Posterior vena cava (tissue), 2 donors: ENCODE results near the gene MITF. TPM values are rescaled to one million over a fixed set of nuclear protein-coding genes. Genes with fewer than 3 reads are reported as not detected.
"Not testable (repeated sequence)": the region's sequence is repeated elsewhere in the genome, so short reads cannot be mapped to it uniquely, and the experiment has no call there.

Source experiments
- DNase-seq: peaks from one replicate; pipeline ENCODE4 v3.0.0-alpha.2; 2020; ENCODE audit warnings: low spot score
- intact Hi-C, 2 donors: fragments of 100-400 bp; cut with DNase I; formaldehyde crosslinking; loops; one replicate each; pipeline versions ENCODE4 v1.14.1 to v1.14.2; 2022 to 2023
- total RNA-seq, 2 donors: library from RNA; stranded (reverse); fragmentation: NEBNext Ultra II Directional; extraction: Animal tissue kit (Norgen Biotek cat#: 25700); gene quantifications; one replicate each; pipeline ENCODE4 v1.2.1, GENCODE V29; 2021
- donor health status: DM: yes; HTN: yes; CAD: no.
- donor health status: DM: yes; HTN: yes; CAD: no.

Gene MITF
- total RNA-seq, 2 donors from 2014 or later, result 25.9 to 61.4 TPM

- intact Hi-C loops, result no loop called here
These were observed 141.8 kb downstream of the MITF start for GRCh38 chr3:69881051-69881450.

GRCh38 chr3:69881756-69882428 is 142.6 kb downstream of the MITF start:
- DNase-seq, result no peak
- intact Hi-C loops, result no loop called here

More at GRCh38 chr3:69881051-69881450, 141.8 kb downstream of the MITF start:
- DNase-seq, result no peak

- intact Hi-C loops, result no loop called here
- no peak for DNase-seq
These were observed 143.3 kb downstream of the MITF start for GRCh38 chr3:69882560-69882959.

- intact Hi-C loops, result no loop called here
- DNase-seq, result no peak
These were observed 149.0 kb downstream of the MITF start for GRCh38 chr3:69888040-69888942.

GRCh38 chr3:69888943-69889315 is 149.7 kb downstream of the MITF start:
- no peak for DNase-seq
- intact Hi-C loops, result no loop called here

- intact Hi-C loops, result no loop called here
- DNase-seq, result no peak
These were observed 150.8 kb downstream of the MITF start for GRCh38 chr3:69890084-69890483.

- intact Hi-C loops, result no loop called here
- no peak for DNase-seq
These were observed 151.4 kb downstream of the MITF start for GRCh38 chr3:69890691-69891090.

GRCh38 chr3:69892706-69893105 is 153.4 kb downstream of the MITF start:
- intact Hi-C loops, result no loop called here
- no peak for DNase-seq

GRCh38 chr3:69893274-69893673 is 154.0 kb downstream of the MITF start:
- no peak for DNase-seq
- intact Hi-C loops, result no loop called here

- DNase-seq, result no peak
- intact Hi-C loops, result no loop called here
These were observed 156.8 kb downstream of the MITF start for GRCh38 chr3:69896095-69896494.

- no peak for DNase-seq
- intact Hi-C loops, result no loop called here
These were observed 161.1 kb downstream of the MITF start for GRCh38 chr3:69900331-69900730.

- intact Hi-C loops, result no loop called here
- no peak for DNase-seq
These were observed 162.5 kb downstream of the MITF start for GRCh38 chr3:69901802-69902201.

- intact Hi-C loops, result no loop called here
- DNase-seq, result no peak
These were observed 163.1 kb downstream of the MITF start for GRCh38 chr3:69902386-69902785.

- intact Hi-C loops, result no loop called here
- DNase-seq, result no peak
These were observed 167.2 kb downstream of the MITF start for GRCh38 chr3:69906351-69906966.

GRCh38 chr3:69907554-69907953 is 168.3 kb downstream of the MITF start:
- intact Hi-C loops, result no loop called here
- DNase-seq, result no peak

- intact Hi-C loops, result not testable (repeated sequence)
These were observed 170.6 kb downstream of the MITF start for GRCh38 chr3:69909859-69910258.

GRCh38 chr3:69913422-69913821 is 174.2 kb downstream of the MITF start:
- intact Hi-C loops, result no loop called here
- DNase-seq, result no peak

More at GRCh38 chr3:69909859-69910258, 170.6 kb downstream of the MITF start:
- not testable (repeated sequence) for DNase-seq

- DNase-seq, result no peak
- intact Hi-C loops, result no loop called here
These were observed 175.1 kb downstream of the MITF start for GRCh38 chr3:69914395-69914794.

GRCh38 chr3:69915726-69916125 is 176.5 kb downstream of the MITF start:
- intact Hi-C loops, result no loop called here
- no peak for DNase-seq

- intact Hi-C loops, DNase-seq: not testable (repeated sequence)
These were observed 180.7 kb downstream of the MITF start for GRCh38 chr3:69920009-69920408.
